HG03354 (cell line): ENCODE data around the gene COX6B2.

Experiments
- ATAC-seq: cut with Tn5 transposase; IDR thresholded peaks from one replicate; pipeline ENCODE4 v1.9.1; 2021; ENCODE audit warnings: mild to moderate bottlenecking; ENCODE audit not compliant: unreplicated experiment, poor library complexity, severe bottlenecking

Gene COX6B2

DNA sequence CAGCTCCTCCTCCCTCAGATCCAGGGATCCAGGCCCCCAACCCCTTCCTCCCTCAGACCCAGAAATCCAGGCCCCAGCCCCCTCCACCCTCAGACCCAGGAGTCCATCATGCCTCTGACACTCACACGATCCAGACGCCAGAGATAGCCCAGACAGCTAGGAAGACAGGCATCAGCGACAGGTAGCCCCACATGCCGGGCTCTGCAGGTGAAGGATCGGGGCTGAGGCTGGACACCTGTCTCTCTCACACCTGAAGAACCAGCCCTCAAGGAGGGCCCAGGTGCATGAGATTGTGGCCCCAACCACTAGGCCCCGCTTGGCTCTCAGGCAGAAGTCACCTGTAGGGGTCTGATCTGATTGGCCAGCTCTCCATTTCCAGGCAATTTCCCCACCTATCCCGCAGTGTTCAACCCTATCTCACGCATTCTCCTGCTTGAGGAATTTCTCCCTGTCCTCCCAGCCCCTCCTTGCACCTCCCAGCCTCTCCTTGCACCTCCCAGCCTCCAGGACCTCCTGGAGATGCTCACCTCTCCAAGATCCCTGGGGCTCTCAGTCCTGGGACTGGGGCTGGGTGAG is 33.6 kb downstream of the COX6B2 start:
- ATAC-seq = no peak

DNA sequence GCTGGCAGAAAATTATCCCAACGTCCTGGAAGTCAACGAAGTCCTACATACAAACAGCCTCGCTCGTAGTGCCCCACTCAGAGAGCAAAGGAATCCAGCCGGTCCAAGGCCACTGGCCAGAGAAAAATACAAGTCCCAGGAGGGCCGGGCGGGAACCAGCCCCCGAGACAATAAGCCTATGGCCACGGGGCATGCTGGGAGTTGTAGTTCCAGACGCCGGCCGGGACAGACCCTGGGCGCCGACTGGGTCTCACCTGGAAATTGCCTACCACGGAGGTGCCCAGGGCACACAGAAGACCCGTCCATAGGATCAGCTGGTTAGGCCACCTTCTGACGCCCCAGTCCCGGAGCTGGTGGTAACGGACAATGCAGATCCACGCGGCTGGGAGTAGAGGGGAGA is 34.7 kb downstream of the COX6B2 start:
- ATAC-seq = no peak

- ATAC-seq = no peak
Measured at GRCh38 chr19:55316646-55317045, 37.9 kb downstream of the COX6B2 start.

DNA sequence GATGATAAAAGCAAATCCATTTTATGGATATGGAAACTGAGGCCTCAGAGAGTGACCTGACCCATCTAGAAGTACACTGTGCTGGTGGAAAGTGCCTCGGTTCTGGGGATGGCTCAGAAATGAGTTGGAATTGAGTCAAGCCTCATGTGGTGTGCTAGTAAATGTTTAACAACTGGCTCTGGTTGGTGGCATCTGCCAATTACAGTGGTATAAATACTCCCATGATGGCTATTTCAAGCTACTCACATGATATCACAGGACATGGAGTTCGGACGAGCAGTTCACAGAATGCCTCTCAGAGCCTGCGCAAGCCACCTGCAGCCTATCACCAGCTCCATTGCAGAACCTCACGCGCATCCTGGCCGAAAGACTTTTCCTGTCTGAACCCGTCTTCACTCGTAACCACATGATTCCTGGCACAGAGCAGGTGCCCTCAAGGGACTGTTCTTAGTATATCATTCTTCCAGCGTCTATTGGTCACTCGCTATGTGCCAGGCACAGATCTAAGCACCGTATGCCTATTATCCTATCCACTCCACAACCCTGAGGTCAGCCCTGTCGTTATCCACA is 38.5 kb downstream of the COX6B2 start:
- no peak for ATAC-seq

DNA sequence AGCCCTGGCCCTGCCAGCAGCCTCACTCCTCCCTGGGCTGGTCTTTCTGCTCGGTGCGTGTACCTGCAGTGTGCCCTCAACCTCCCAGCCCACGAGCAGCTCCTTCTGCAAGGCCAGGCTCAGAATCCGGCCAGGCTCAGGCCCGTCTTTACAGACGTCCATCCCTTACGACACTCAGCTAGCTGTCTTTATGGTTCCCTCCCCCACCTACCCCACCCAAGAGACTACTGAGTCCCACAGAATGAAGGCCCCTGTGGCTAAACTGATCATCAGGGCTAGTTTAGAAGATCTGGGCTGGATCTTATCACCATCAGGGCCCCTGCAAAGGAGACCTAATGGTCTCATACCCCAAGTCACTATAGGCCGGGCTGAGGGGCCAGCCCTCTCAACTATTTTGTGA is 40.1 kb downstream of the COX6B2 start:
- ATAC-seq = no peak

DNA sequence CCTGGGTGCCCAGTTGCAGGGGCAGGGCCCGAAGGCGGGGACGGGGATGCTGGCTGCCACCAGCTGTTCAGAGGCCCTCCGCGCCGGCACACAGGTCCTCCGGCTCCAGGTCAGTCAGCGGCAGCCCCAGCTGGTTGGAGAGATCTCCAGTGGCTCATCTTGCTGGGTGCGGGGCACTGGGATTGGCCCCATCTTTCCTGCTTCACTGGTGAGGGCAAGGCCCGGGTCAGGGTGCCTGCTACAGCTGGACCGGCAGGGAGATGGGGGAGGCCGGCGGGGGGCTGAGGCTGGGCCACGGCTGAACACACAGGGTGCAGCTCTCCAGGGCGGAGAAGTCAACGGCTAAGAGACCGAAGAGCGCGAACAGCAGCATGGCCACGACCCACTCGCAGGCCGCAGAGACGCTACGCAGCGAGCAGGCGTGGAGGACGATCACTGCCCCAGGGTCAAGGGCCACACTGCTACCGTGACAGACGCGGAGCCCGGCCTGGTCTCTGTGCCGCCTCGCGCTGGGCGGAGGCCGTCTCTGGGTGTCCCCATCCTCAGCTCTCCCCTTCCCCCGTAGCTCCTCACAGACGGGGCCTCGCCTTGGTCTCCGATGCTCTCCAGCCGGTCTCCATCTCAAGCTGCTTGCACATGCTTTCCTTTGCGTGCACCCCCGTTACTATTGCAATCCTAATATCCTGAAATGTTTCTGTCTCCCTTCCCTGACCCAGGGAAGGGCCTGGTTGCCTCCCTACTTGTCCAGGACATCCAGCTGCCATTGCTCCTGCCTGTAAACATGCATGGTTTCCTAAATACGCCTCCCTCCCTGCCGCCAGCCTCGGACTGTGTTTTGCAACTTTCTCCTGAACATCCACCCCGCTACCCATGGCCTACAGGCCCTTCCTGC is 41.7 kb downstream of the COX6B2 start:
- ATAC-seq = no peak

DNA sequence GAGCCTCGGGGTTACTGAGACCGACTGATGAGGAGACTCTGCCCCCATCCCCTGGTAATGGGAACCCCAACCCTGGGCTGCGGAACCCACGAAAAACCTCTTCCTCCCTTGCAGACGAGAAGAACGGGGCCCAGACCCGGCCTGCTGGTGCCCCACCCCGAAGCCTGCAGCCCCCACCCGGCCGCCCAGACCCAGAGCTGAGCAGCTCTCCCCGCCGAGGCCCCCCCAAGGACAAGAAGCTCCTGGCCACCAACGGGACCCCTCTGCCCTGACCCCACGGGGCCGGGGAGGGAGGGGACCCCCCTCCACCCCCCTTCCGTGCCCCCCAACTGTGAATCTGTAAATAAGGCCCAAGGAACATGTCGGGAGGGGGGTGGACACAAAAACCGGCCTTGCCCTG is 42.7 kb downstream of the COX6B2 start:
- no peak for ATAC-seq

- no peak for ATAC-seq
Measured at GRCh38 chr19:55311397-55311796, 43.1 kb downstream of the COX6B2 start.

DNA sequence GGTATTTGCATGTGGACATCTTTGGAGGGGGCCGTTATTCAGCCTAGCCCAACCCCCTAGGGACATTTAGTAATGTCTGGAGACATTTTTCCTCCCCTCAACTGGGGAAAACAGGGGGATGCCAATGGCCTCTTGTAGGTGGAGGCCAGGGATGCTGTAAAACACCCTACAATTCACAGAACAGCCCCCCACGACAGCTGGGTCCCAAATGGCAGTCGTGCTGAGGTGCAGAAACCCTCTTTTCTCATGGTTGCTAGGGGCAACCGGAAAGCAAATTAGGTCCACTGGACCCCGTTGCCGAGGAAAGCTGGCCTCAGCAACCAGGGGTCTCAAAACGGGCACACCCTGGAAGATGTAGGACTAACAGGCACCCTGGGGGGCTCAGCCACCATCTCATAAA is 44.0 kb downstream of the COX6B2 start:
- ATAC-seq = no peak

DNA sequence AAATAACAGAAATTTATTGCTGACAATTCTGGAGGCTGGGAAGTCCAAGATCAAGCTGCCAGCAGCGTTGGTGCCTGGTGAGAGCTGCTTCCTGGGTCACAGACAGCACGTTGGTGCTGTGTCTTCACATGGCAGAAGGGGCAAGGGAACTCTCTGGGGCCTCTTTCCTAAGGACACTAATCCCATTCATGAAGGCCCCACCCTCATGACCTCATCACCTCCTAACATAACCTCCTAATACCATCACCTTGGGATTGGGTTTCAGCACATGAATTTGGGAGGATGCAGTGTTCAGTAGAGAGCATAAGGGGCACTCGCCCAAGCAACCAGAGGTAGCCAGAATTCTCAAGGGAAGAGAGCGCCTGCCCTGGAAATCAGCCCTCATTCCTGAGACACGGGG is 45.1 kb downstream of the COX6B2 start:
- no peak for ATAC-seq

GRCh38 chr19:55308281-55308680 is 46.2 kb downstream of the COX6B2 start:
- no peak for ATAC-seq

DNA sequence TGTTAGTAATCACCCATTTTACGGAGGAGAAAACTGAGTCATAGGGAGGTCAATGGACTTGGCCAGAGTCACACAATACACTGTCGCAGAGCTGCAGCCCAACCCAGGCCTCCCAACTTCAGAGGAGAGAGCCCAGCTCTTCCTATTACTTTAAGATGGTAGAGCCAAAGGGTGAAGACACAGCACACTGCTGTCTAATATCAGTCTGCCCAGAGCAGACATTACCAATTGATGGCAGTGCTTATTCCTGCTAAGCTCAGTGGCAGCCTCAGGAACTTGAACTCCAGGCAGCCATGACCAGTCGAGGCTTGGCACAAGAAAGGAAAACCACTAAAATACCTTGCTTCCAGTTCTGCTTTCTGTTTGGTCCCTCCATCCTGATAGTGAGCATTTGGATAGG is 47.8 kb downstream of the COX6B2 start:
- no peak for ATAC-seq

- no peak for ATAC-seq
Measured at GRCh38 chr19:55305983-55306562, 48.4 kb downstream of the COX6B2 start.

- ATAC-seq = no peak
Measured at GRCh38 chr19:55305491-55305890, 49.0 kb downstream of the COX6B2 start.

- ATAC-seq = no peak
Measured at GRCh38 chr19:55304980-55305379, 49.5 kb downstream of the COX6B2 start.

DNA sequence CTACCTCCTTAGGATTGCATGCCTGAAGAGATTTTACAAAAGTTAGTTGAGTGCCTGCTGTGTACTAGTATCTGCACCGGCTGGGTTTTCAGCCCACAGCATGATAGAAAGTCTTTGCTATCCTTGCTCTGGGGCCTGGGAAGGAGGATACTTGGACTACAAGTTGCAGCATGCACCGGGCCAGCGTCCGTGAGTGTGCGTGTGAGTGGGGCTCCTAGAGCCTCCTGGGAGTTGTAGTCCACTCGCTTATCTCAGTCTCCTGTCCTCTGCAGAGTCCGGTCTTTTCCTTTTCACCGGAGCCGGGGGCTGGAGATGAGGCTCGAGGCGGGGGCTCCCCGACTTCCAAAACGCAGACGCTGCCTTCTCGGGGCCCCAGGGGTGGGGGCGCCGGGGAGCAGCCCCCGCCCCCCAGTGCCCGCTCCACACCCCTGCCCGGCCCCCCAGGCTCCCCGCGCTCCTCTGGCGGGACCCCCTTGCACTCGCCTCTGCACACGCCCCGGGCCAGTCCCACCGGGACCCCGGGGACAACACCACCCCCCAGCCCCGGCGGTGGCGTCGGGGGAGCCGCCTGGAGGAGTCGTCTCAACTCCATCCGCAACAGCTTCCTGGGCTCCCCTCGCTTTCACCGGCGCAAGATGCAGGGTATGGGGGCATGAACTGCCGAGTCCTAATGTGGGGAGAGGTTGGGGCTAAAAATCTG is 50.1 kb downstream of the COX6B2 start:
- ATAC-seq = no peak

- ATAC-seq = no peak
Measured at GRCh38 chr19:55303477-55303876, 51.0 kb downstream of the COX6B2 start.

- no peak for ATAC-seq
Measured at GRCh38 chr19:55302318-55302703, 52.2 kb downstream of the COX6B2 start.

DNA sequence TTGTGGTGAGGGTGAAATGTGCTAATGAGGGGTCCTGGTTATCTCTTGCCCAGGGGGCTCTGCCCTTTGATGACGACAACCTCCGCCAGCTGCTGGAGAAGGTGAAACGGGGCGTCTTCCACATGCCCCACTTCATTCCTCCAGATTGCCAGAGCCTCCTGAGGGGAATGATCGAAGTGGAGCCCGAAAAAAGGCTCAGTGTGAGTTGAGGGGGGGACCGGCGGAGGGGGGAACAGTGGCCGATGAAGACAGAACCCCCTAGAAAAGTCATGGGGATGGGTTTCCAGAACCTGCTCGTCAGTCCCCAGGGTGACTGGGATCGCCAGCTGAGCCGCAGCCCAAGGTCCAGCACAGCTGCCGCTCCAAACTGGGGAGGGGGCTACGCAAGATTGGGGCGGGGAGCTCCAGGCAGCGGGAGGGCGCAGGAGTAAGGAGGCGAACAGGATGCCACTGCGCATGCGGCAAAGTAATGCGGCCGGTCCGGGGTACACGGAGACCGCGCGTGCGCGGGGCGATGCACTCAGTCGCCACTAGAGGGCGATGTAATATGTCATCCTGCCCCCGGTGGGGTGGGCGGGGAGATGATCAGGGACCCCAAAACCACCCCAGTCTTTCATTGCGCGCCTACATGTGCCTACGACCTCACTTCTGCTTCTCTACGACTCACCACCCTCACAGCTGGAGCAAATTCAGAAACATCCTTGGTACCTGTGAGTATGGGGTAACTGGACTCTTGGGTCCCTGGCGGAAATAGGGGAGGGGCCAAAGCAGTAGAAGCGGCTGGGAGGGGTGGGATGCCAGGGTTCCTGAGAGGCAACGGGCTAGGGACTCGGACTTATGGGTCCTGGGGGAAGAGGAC is 52.8 kb downstream of the COX6B2 start:
- peak; percentile 83 for ATAC-seq
